Activated naive CD4-positive, alpha-beta T cell treated with anti-CD3 and anti-CD28 coated beads, Interleukin-2, amount 10 ng/mL, durations not matched to agents 7 days and 5 days (primary cell): Measurements from ENCODE around the gene PLAC1.

ENCODE experiments used
- CTCF ChIA-PET: fragments of 350-600 bp; sonication (Branson Sonifier 250); formaldehyde crosslinking; loops from one replicate; lab custom pipeline; 2021; ENCODE audit warnings: antibody characterized with exemption; lab: Charles Lee
- DNase-seq: peaks from one replicate; pipeline ENCODE4 v3.0.0-alpha.2; 2020
- H3K27ac Mint-ChIP-seq: one replicate; pipeline ENCODE4 v1.8.0; 2021; ENCODE audit warnings: mild to moderate bottlenecking, moderate library complexity, mixed read lengths
- H3K27me3 Mint-ChIP-seq: one replicate; pipeline ENCODE4 v1.8.0; 2021; ENCODE audit warnings: mild to moderate bottlenecking, mixed read lengths
- H3K36me3 Mint-ChIP-seq: one replicate; pipeline ENCODE4 v1.8.0; 2021; ENCODE audit warnings: mixed read lengths
- H3K4me1 Mint-ChIP-seq: one replicate; pipeline ENCODE4 v1.8.0; 2021; ENCODE audit warnings: mixed read lengths
- H3K4me3 Mint-ChIP-seq: one replicate; pipeline ENCODE4 v1.8.0; 2021; ENCODE audit warnings: mild to moderate bottlenecking, moderate library complexity, mixed read lengths
- H3K9me3 Mint-ChIP-seq: one replicate; pipeline ENCODE4 v1.8.0; 2021; ENCODE audit warnings: mixed read lengths

PLAC1 gene

GRCh38 chrX:134566506-134566905 lies 91.8 kb downstream of the PLAC1 start:
- CTCF ChIA-PET, result no interaction called here
- Mint-ChIP-seq H3K9me3 (no peaks in the 10 kb centered on the region), H3K36me3 (no peaks in the 10 kb centered on the region), H3K4me1 (peaks cover 7% of the 10 kb centered on the region), H3K27ac (peak overlapping the region; percentile 14), H3K4me3 (no peak overlapping the region), H3K27me3 (peaks cover 21% of the 10 kb centered on the region)
- no peak for DNase-seq

- no peak for DNase-seq
- Mint-ChIP-seq H3K9me3 (no peaks in the 10 kb centered on the region), H3K36me3 (no peaks in the 10 kb centered on the region), H3K4me1 (peaks cover 9% of the 10 kb centered on the region), H3K27me3 (peaks cover 22% of the 10 kb centered on the region), H3K27ac (no peak overlapping the region), H3K4me3 (no peak overlapping the region)
- CTCF ChIA-PET, result no interaction called here
These were observed 96.3 kb downstream of the PLAC1 start for GRCh38 chrX:134562002-134562401.

- CTCF ChIA-PET, result no interaction called here
- Mint-ChIP-seq H3K4me3 (no peak overlapping the region), H3K27me3 (peaks cover 51% of the 10 kb centered on the region), H3K9me3 (no peaks in the 10 kb centered on the region), H3K36me3 (no peaks in the 10 kb centered on the region), H3K4me1 (peaks cover 5% of the 10 kb centered on the region), H3K27ac (no peak overlapping the region)
- no peak for DNase-seq
These were observed 100.1 kb downstream of the PLAC1 start for GRCh38 chrX:134558133-134558532.

- CTCF ChIA-PET, result no interaction called here
- peaks cover 63% of the 10 kb centered on the region for H3K27me3 Mint-ChIP-seq
- DNase-seq, result no peak
- H3K9me3 Mint-ChIP-seq, result no peaks in the 10 kb centered on the region
- H3K36me3 Mint-ChIP-seq, result no peaks in the 10 kb centered on the region
- peaks cover 10% of the 10 kb centered on the region for H3K4me1 Mint-ChIP-seq
- no peak overlapping the region for H3K27ac Mint-ChIP-seq
- H3K4me3 Mint-ChIP-seq, result no peak overlapping the region
These were observed 104.0 kb downstream of the PLAC1 start for GRCh38 chrX:134554291-134554690.

GRCh38 chrX:134552351-134552750 lies 105.9 kb downstream of the PLAC1 start:
- peaks cover 71% of the 10 kb centered on the region for H3K27me3 Mint-ChIP-seq
- no peak for DNase-seq
- no peaks in the 10 kb centered on the region for H3K9me3 Mint-ChIP-seq
- H3K27ac Mint-ChIP-seq, result no peak overlapping the region
- H3K4me3 Mint-ChIP-seq, result no peak overlapping the region
- peaks cover 25% of the 10 kb centered on the region for H3K4me1 Mint-ChIP-seq
- H3K36me3 Mint-ChIP-seq, result no peaks in the 10 kb centered on the region
- CTCF ChIA-PET, result no interaction called here

- Mint-ChIP-seq H3K9me3 (no peaks in the 10 kb centered on the region), H3K36me3 (no peaks in the 10 kb centered on the region), H3K27ac (no peak overlapping the region), H3K27me3 (peaks cover 70% of the 10 kb centered on the region), H3K4me1 (peaks cover 27% of the 10 kb centered on the region), H3K4me3 (peak overlapping the region; percentile 7)
- CTCF ChIA-PET, result no interaction called here
- no peak for DNase-seq
These were observed 106.8 kb downstream of the PLAC1 start for GRCh38 chrX:134551376-134552048.

GRCh38 chrX:134548257-134549201 lies 109.7 kb downstream of the PLAC1 start:
- H3K27me3 Mint-ChIP-seq, result peaks cover 67% of the 10 kb centered on the region
- peak overlapping the region; percentile 96 for H3K27ac Mint-ChIP-seq
- no peaks in the 10 kb centered on the region for H3K36me3 Mint-ChIP-seq
- CTCF ChIA-PET, result no interaction called here
- H3K9me3 Mint-ChIP-seq, result no peaks in the 10 kb centered on the region
- H3K4me3 Mint-ChIP-seq, result peak overlapping the region; percentile 93
- peak; percentile 33 for DNase-seq
- peaks cover 27% of the 10 kb centered on the region for H3K4me1 Mint-ChIP-seq

- H3K27ac Mint-ChIP-seq, result no peak overlapping the region
- no peak for DNase-seq
- no peak overlapping the region for H3K4me3 Mint-ChIP-seq
- H3K9me3 Mint-ChIP-seq, result no peaks in the 10 kb centered on the region
- H3K36me3 Mint-ChIP-seq, result no peaks in the 10 kb centered on the region
- peaks cover 67% of the 10 kb centered on the region for H3K27me3 Mint-ChIP-seq
- CTCF ChIA-PET, result no interaction called here
- peaks cover 36% of the 10 kb centered on the region for H3K4me1 Mint-ChIP-seq
These were observed 111.1 kb downstream of the PLAC1 start for GRCh38 chrX:134547047-134547679.

GRCh38 chrX:134546187-134546586 lies 112.1 kb downstream of the PLAC1 start:
- Mint-ChIP-seq H3K27ac (no peak overlapping the region), H3K4me3 (no peak overlapping the region), H3K4me1 (peaks cover 38% of the 10 kb centered on the region), H3K36me3 (no peaks in the 10 kb centered on the region), H3K27me3 (peaks cover 63% of the 10 kb centered on the region), H3K9me3 (no peaks in the 10 kb centered on the region)
- no peak for DNase-seq
- CTCF ChIA-PET, result no interaction called here

GRCh38 chrX:134545510-134545909 lies 112.8 kb downstream of the PLAC1 start:
- CTCF ChIA-PET, result no interaction called here
- Mint-ChIP-seq H3K4me3 (no peak overlapping the region), H3K27ac (no peak overlapping the region), H3K9me3 (no peaks in the 10 kb centered on the region), H3K4me1 (peaks cover 37% of the 10 kb centered on the region), H3K27me3 (peaks cover 57% of the 10 kb centered on the region), H3K36me3 (no peaks in the 10 kb centered on the region)
- no peak for DNase-seq

- no peak overlapping the region for H3K27ac Mint-ChIP-seq
- CTCF ChIA-PET, result no interaction called here
- no peaks in the 10 kb centered on the region for H3K9me3 Mint-ChIP-seq
- peaks cover 28% of the 10 kb centered on the region for H3K4me1 Mint-ChIP-seq
- no peaks in the 10 kb centered on the region for H3K36me3 Mint-ChIP-seq
- H3K4me3 Mint-ChIP-seq, result no peak overlapping the region
- no peak for DNase-seq
- peaks cover 51% of the 10 kb centered on the region for H3K27me3 Mint-ChIP-seq
These were observed 113.6 kb downstream of the PLAC1 start for GRCh38 chrX:134544513-134545151.

GRCh38 chrX:134544135-134544512 lies 114.1 kb downstream of the PLAC1 start:
- Mint-ChIP-seq H3K27me3 (peaks cover 46% of the 10 kb centered on the region), H3K9me3 (no peaks in the 10 kb centered on the region), H3K27ac (no peak overlapping the region), H3K36me3 (no peaks in the 10 kb centered on the region), H3K4me3 (no peak overlapping the region), H3K4me1 (peaks cover 27% of the 10 kb centered on the region)
- DNase-seq, result no peak
- CTCF ChIA-PET, result no interaction called here

GRCh38 chrX:134543288-134543687 lies 115.0 kb downstream of the PLAC1 start:
- Mint-ChIP-seq H3K36me3 (no peaks in the 10 kb centered on the region), H3K4me1 (peaks cover 18% of the 10 kb centered on the region), H3K4me3 (no peak overlapping the region), H3K27me3 (peaks cover 39% of the 10 kb centered on the region), H3K27ac (no peak overlapping the region), H3K9me3 (no peaks in the 10 kb centered on the region)
- CTCF ChIA-PET, result no interaction called here
- DNase-seq, result no peak

GRCh38 chrX:134542485-134542884 lies 115.8 kb downstream of the PLAC1 start:
- H3K36me3 Mint-ChIP-seq, result no peaks in the 10 kb centered on the region
- H3K27ac Mint-ChIP-seq, result no peak overlapping the region
- no peak for DNase-seq
- CTCF ChIA-PET, result no interaction called here
- H3K9me3 Mint-ChIP-seq, result no peaks in the 10 kb centered on the region
- no peak overlapping the region for H3K4me3 Mint-ChIP-seq
- peaks cover 35% of the 10 kb centered on the region for H3K27me3 Mint-ChIP-seq
- peaks cover 14% of the 10 kb centered on the region for H3K4me1 Mint-ChIP-seq
